Measurements from ENCODE around the gene ZCCHC24.

- TF ChIP-seq, protein P1, sequence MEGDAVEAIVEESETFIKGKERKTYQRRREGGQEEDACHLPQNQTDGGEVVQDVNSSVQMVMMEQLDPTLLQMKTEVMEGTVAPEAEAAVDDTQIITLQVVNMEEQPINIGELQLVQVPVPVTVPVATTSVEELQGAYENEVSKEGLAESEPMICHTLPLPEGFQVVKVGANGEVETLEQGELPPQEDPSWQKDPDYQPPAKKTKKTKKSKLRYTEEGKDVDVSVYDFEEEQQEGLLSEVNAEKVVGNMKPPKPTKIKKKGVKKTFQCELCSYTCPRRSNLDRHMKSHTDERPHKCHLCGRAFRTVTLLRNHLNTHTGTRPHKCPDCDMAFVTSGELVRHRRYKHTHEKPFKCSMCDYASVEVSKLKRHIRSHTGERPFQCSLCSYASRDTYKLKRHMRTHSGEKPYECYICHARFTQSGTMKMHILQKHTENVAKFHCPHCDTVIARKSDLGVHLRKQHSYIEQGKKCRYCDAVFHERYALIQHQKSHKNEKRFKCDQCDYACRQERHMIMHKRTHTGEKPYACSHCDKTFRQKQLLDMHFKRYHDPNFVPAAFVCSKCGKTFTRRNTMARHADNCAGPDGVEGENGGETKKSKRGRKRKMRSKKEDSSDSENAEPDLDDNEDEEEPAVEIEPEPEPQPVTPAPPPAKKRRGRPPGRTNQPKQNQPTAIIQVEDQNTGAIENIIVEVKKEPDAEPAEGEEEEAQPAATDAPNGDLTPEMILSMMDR (IDR thresholded peaks at IDR 0.05), result no peak
- TF ChIP-seq POLR2AphosphoS5 (IDR thresholded peaks at IDR 0.05; ENCODE audit: insufficient read depth in 1 of 2, low read depth in 1 of 2) (no peak), POLR2A (IDR thresholded peaks at IDR 0.05) (no peak)
These were observed 72.6 kb downstream of the ZCCHC24 start for GRCh38 chr10:79372871-79373270.
